CD4-positive, alpha-beta T cell treated with Interleukin-15 for 4 hours (primary cell): ENCODE data around the gene XRN2.
A peak's percentile ranks its signal among the peaks of the same experiment; 100 is the strongest.

Experiments
- DNase-seq: peaks from one replicate; pipeline ENCODE4 v3.0.0-alpha.2; 2020; ENCODE audit warnings: low spot score

Gene XRN2

GRCh38 chr20:21303061-21303871, at the start of gene XRN2:
Gene XRN2, plus strand, starts transcription at chr20:21303331. Its CDS starts 68 bp downstream, at chr20:21303399.
- peak; percentile 93 for DNase-seq

GRCh38 chr20:21257192-21257591, 45.9 kb upstream of the XRN2 start:
- DNase-seq: no peak

- no peak for DNase-seq
These were observed 44.7 kb upstream of the XRN2 start for GRCh38 chr20:21258411-21258810.

GRCh38 chr20:21259346-21259745, 43.8 kb upstream of the XRN2 start:
- no peak for DNase-seq

GRCh38 chr20:21262812-21263211, 40.3 kb upstream of the XRN2 start:
- DNase-seq: no peak

- no peak for DNase-seq
These were observed 37.6 kb upstream of the XRN2 start for GRCh38 chr20:21265261-21266190.

GRCh38 chr20:21266191-21266536, 37.0 kb upstream of the XRN2 start:
- DNase-seq: no peak

GRCh38 chr20:21269772-21270171, 33.4 kb upstream of the XRN2 start:
- no peak for DNase-seq

- no peak for DNase-seq
These were observed 32.3 kb upstream of the XRN2 start for GRCh38 chr20:21270806-21271205.

GRCh38 chr20:21272279-21272678, 30.9 kb upstream of the XRN2 start:
- no peak for DNase-seq

- no peak for DNase-seq
These were observed 30.5 kb upstream of the XRN2 start for GRCh38 chr20:21272679-21273078.

- no peak for DNase-seq
These were observed 29.3 kb upstream of the XRN2 start for GRCh38 chr20:21273755-21274386.

GRCh38 chr20:21278829-21279228, 24.3 kb upstream of the XRN2 start:
- no peak for DNase-seq

GRCh38 chr20:21279706-21280521, 23.2 kb upstream of the XRN2 start:
- no peak for DNase-seq

GRCh38 chr20:21280522-21281016, 22.6 kb upstream of the XRN2 start:
- DNase-seq: no peak

- DNase-seq: no peak
These were observed 16.4 kb upstream of the XRN2 start for GRCh38 chr20:21286775-21287174.

GRCh38 chr20:21288587-21289370, 14.4 kb upstream of the XRN2 start:
- no peak for DNase-seq

- DNase-seq: no peak
These were observed 13.5 kb upstream of the XRN2 start for GRCh38 chr20:21289651-21290050.

- DNase-seq: no peak
These were observed 12.1 kb upstream of the XRN2 start for GRCh38 chr20:21291026-21291425.

- DNase-seq: no peak
These were observed 8.4 kb upstream of the XRN2 start for GRCh38 chr20:21294755-21295154.
